Measurements from ENCODE around the gene DNA2.

The DNA2 gene

GRCh38 chr10:68367121-68367520, 104.7 kb downstream of the DNA2 start:
- TF ChIP-seq SPI1 (IDR thresholded peaks at IDR 0.05; ENCODE audit: low read depth, low read length) (no peak), POLR2AphosphoS5 (IDR thresholded peaks at IDR 0.05; ENCODE audit: low read depth, low read length) (no peak), POU2F2 (IDR thresholded peaks at IDR 0.05; ENCODE audit: low read depth, low read length) (no peak), PAX5 (IDR thresholded peaks at IDR 0.05; ENCODE audit: insufficient read depth, low read length, severe bottlenecking) (no peak), POLR2A (IDR thresholded peaks at IDR 0.05; ENCODE audit: low read depth, low read length) (no peak), TAF1 (IDR thresholded peaks at IDR 0.05; ENCODE audit: low read depth, low read length) (no peak)
- FAIRE-seq (no peak), DNase-seq (ENCODE audit: insufficient read length, low spot score) (no peak)

DNA sequence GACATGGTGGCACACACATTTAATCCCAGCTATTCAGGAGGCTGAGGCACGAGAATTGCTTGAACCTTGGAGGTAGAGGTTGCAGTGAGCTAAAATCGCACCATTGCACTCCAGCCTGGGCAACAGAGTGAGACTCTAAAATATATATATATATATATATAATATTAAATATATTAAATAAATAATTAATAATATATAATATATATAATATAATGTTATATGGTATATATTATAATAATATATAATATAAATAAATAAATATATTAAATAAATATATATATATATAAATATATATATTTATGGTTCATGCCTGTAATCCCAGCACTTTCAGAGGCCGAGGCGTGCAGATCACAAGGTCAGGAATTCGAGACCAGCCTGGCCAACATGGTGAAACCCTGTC, 105.2 kb downstream of the DNA2 start:
- DNase-seq (ENCODE audit: insufficient read length, low spot score): no peak
- FAIRE-seq: no peak
- TF ChIP-seq POLR2AphosphoS5 (IDR thresholded peaks at IDR 0.05; ENCODE audit: low read depth, low read length): no peak
- no peak for TF ChIP-seq POU2F2 (IDR thresholded peaks at IDR 0.05; ENCODE audit: low read depth, low read length)
- TF ChIP-seq POLR2A (IDR thresholded peaks at IDR 0.05; ENCODE audit: low read depth, low read length): no peak
- no peak for TF ChIP-seq PAX5 (IDR thresholded peaks at IDR 0.05; ENCODE audit: insufficient read depth, low read length, severe bottlenecking)
- no peak for TF ChIP-seq SPI1 (IDR thresholded peaks at IDR 0.05; ENCODE audit: low read depth, low read length)
- TF ChIP-seq TAF1 (IDR thresholded peaks at IDR 0.05; ENCODE audit: low read depth, low read length): no peak

- FAIRE-seq (no peak), DNase-seq (ENCODE audit: insufficient read length, low spot score) (no peak)
- no peak for TF ChIP-seq TAF1 (IDR thresholded peaks at IDR 0.05; ENCODE audit: low read depth, low read length)
- no peak for TF ChIP-seq POU2F2 (IDR thresholded peaks at IDR 0.05; ENCODE audit: low read depth, low read length)
- TF ChIP-seq PAX5 (IDR thresholded peaks at IDR 0.05; ENCODE audit: insufficient read depth, low read length, severe bottlenecking): no peak
- TF ChIP-seq SPI1 (IDR thresholded peaks at IDR 0.05; ENCODE audit: low read depth, low read length): no peak
- TF ChIP-seq POLR2AphosphoS5 (IDR thresholded peaks at IDR 0.05; ENCODE audit: low read depth, low read length): no peak
- TF ChIP-seq POLR2A (IDR thresholded peaks at IDR 0.05; ENCODE audit: low read depth, low read length): no peak
Measured at GRCh38 chr10:68365611-68366010, 106.2 kb downstream of the DNA2 start.

DNA sequence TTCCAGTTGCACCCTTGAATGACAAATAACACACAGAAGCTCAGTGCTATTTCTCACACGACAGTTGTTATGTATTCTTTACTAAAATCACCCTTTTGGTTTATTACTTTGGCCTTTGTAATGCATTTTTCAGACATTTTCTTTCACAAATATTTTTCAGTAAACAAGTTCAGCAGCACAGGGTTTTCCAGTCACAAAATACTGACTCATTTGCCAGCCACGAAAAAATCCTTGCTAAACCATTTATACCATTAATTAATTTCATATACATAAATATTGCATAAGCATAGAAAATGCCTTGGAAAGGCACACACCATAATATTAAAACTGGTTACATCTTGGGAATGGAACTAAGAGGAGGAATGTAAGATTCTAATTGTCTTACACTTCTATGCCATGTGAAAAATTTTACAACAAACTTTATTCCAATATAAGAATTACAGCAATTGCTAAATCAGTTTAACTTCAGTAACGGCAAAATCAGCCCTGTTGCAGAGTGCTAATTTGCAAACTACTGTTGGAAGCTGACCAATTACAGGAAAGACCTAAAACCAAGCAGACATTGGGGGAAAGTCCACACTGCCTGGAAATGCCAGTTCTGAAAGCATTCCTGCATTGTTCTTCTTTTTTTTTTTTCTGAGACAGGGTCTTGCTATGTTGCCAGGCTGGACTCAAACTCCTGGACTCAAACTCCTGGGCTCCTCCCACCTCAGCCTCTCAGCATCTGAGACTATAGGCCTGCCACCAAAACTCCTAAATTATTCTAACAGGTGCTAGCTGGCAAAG, 107.5 kb downstream of the DNA2 start:
- TF ChIP-seq SPI1 (IDR thresholded peaks at IDR 0.05; ENCODE audit: low read depth, low read length) (no peak), POLR2AphosphoS5 (IDR thresholded peaks at IDR 0.05; ENCODE audit: low read depth, low read length) (no peak), TAF1 (IDR thresholded peaks at IDR 0.05; ENCODE audit: low read depth, low read length) (no peak), POU2F2 (IDR thresholded peaks at IDR 0.05; ENCODE audit: low read depth, low read length) (no peak), PAX5 (IDR thresholded peaks at IDR 0.05; ENCODE audit: insufficient read depth, low read length, severe bottlenecking) (no peak), POLR2A (IDR thresholded peaks at IDR 0.05; ENCODE audit: low read depth, low read length) (no peak)
- no peak for FAIRE-seq

More for the DNA sequence above, 107.5 kb downstream of the DNA2 start:
- no peak for DNase-seq (ENCODE audit: insufficient read length, low spot score)

All from GM12891 (cell line).